CD14-positive monocyte (primary cell): ENCODE data around the gene ADGRE3. TPM values are rescaled to one million over a fixed set of nuclear protein-coding genes. Genes with fewer than 3 reads are reported as not detected.

Experiments
- DNase-seq, 3 donors: peaks; one replicate each; pipeline ENCODE4 v3.0.0-alpha.2; 2011 to 2022
- H2AFZ ChIP-seq: 2 replicates; pipeline ENCODE4 v1.6.0; 2012; ENCODE audit warnings: mild to moderate bottlenecking, low read depth, low read length, inconsistent platforms; ENCODE audit not compliant: insufficient read depth, poor library complexity, severe bottlenecking
- H3K27ac ChIP-seq, 2 donors: 1 replicate in 1 of 2; 2 replicates in 1 of 2; pipeline ENCODE4 v1.5.1; 2012 to 2013; ENCODE audit warnings: low read length in 2 of 2, control low read depth in 1 of 2, inconsistent platforms in 1 of 2, low read depth in 1 of 2, mild to moderate bottlenecking in 1 of 2
- H3K27me3 ChIP-seq, 2 donors: one replicate each; pipeline versions ENCODE4 v1.6.0 to v1.6.1; 2011 to 2013; ENCODE audit warnings: low read length in 2 of 2; ENCODE audit not compliant: control insufficient read depth in 2 of 2, insufficient read depth in 2 of 2
- H3K36me3 ChIP-seq, 2 donors: replicated peaks in 1 of 2; 1 replicate in 1 of 2; 2 replicates in 1 of 2; pipeline versions ENCODE4 v1.5.1 to v1.6.1; 2012 to 2013; ENCODE audit warnings: low read length in 2 of 2, control low read depth in 1 of 2, inconsistent platforms in 1 of 2, mild to moderate bottlenecking in 1 of 2; ENCODE audit not compliant: insufficient read depth in 2 of 2, control insufficient read depth in 1 of 2
- H3K4me1 ChIP-seq, 2 donors: 1 replicate in 1 of 2; 2 replicates in 1 of 2; pipeline versions ENCODE4 v1.5.1 to v1.6.1; 2012 to 2013; ENCODE audit warnings: low read length in 2 of 2, control low read depth in 1 of 2, inconsistent platforms in 1 of 2, mild to moderate bottlenecking in 1 of 2, moderate library complexity in 1 of 2; ENCODE audit not compliant: insufficient read depth in 2 of 2, control insufficient read depth in 1 of 2
- H3K4me2 ChIP-seq: replicated peaks from 2 replicates; pipeline ENCODE3; 2012; ENCODE audit warnings: low read length, moderate library complexity, mild to moderate bottlenecking; ENCODE audit not compliant: poor library complexity, severe bottlenecking; ENCODE audit errors: extremely low read depth
- H3K4me3 ChIP-seq, 3 experiments: fragments of 200-600 bp in 1 of 3; sonication (generic) in 1 of 3; replicated peaks in 1 of 3; 1 replicate in 2 of 3; 2 replicates in 1 of 3; pipeline ENCODE4 v1.5.1; 2011 to 2013; ENCODE audit warnings: low read length in 3 of 3, mild to moderate bottlenecking in 3 of 3, control low read depth in 2 of 3, low read depth in 2 of 3, inconsistent platforms in 1 of 3, moderate library complexity in 1 of 3
- H3K79me2 ChIP-seq: 2 replicates; pipeline ENCODE4 v1.6.0; 2012; ENCODE audit warnings: mild to moderate bottlenecking, control low read depth, inconsistent platforms, low read length, moderate library complexity; ENCODE audit not compliant: insufficient read depth
- H3K9ac ChIP-seq: 2 replicates; pipeline ENCODE4 v1.6.0; 2017; ENCODE audit warnings: low read length, mild to moderate bottlenecking; ENCODE audit not compliant: insufficient read depth, poor library complexity, severe bottlenecking
- H3K9me3 ChIP-seq, 2 donors: replicated peaks in 1 of 2; 1 replicate in 1 of 2; 2 replicates in 1 of 2; pipeline versions ENCODE4 v1.5.1 to v1.6.1; 2012 to 2013; ENCODE audit warnings: low read length in 2 of 2, control low read depth in 1 of 2; ENCODE audit not compliant: control insufficient read depth in 1 of 2, insufficient read depth in 1 of 2
- H4K20me1 ChIP-seq: 2 replicates; pipeline ENCODE4 v1.6.0; 2012; ENCODE audit warnings: mild to moderate bottlenecking, low read length, control low read depth, moderate library complexity; ENCODE audit not compliant: insufficient read depth
- H3K27ac Mint-ChIP-seq, 7 donors: one replicate each; pipeline ENCODE4 v1.8.0; 2020; ENCODE audit warnings: mild to moderate bottlenecking in 7 of 7, mixed read lengths in 7 of 7, moderate library complexity in 6 of 7, inconsistent platforms in 2 of 7
- H3K27me3 Mint-ChIP-seq, 3 donors: one replicate each; pipeline ENCODE4 v1.8.0; 2021 to 2022; ENCODE audit warnings: low read depth in 3 of 3, mild to moderate bottlenecking in 3 of 3, mixed read lengths in 3 of 3, moderate library complexity in 3 of 3, inconsistent platforms in 1 of 3
- H3K36me3 Mint-ChIP-seq, 2 donors: one replicate each; pipeline ENCODE4 v1.8.0; 2020; ENCODE audit warnings: mixed read lengths in 2 of 2, inconsistent platforms in 1 of 2, mild to moderate bottlenecking in 1 of 2
- H3K4me1 Mint-ChIP-seq: one replicate; pipeline ENCODE4 v1.8.0; 2020; ENCODE audit warnings: mild to moderate bottlenecking, mixed read lengths
- H3K4me3 Mint-ChIP-seq, 2 donors: one replicate each; pipeline ENCODE4 v1.8.0; 2020; ENCODE audit warnings: mild to moderate bottlenecking in 2 of 2, mixed read lengths in 2 of 2, moderate library complexity in 1 of 2
- H3K9me3 Mint-ChIP-seq, 7 donors: one replicate each; pipeline ENCODE4 v1.8.0; 2020 to 2022; ENCODE audit warnings: mixed read lengths in 7 of 7, mild to moderate bottlenecking in 6 of 7, moderate library complexity in 6 of 7, inconsistent platforms in 2 of 7
- CTCF ChIP-seq: fragments of 200-600 bp; IDR thresholded peaks from one replicate; pipeline ENCODE4 v1.8.0; 2022; ENCODE audit warnings: antibody characterized with exemption, mild to moderate bottlenecking
- WGBS: methylation state at CpG from one replicate; pipeline ENCODE4 v1.1.5; 2013; ENCODE audit warnings: missing lambda C conversion rate; ENCODE audit not compliant: insufficient coverage; 5-methylcytosine and 5-hydroxymethylcytosine counted together
- intact Hi-C, 2 donors: fragments of 100-400 bp; cut with micrococcal nuclease; formaldehyde crosslinking; loops; one replicate each; pipeline versions ENCODE4 v1.15.0 to v1.15.1; 2023
- polyA plus RNA-seq, 3 donors: library from polyadenylated mRNA; depleted of rRNA in 1 of 3; unstranded in 2 of 3; stranded (reverse) in 1 of 3; fragments of 300-500 nt in 2 of 3; fragments of >200 nt in 1 of 3; fragmentation: Illumina TruSeq in 2 of 3; gene quantifications; 1 replicate in 2 of 3; 2 replicates in 1 of 3; pipeline ENCODE4 v1.2.3, GENCODE V29; 2012 to 2021

The ADGRE3 gene
- polyA plus RNA-seq, 3 donors = 27.3 to 92.0 (median 28.3) TPM

- Mint-ChIP-seq H3K27me3 (no peaks in the 10 kb centered on the region), H3K4me1 (peaks cover 69% of the 10 kb centered on the region), H3K4me3 (peak overlapping the region in 1 of 2 donors; percentile 5), H3K9me3 (peaks cover 0 to 7% (median 3%) of the 10 kb centered on the region in 7 donors), H3K36me3 (peaks cover 16 to 27% of the 10 kb centered on the region in 2 donors), H3K27ac (peak overlapping the region in 3 of 7 donors; percentile 96 to 97 (median 96))
- no peaks in the 10 kb centered on the region for H3K27me3 ChIP-seq
- H3K4me1 ChIP-seq = peaks cover 67 to 73% of the 10 kb centered on the region in 2 donors
- DNase-seq = no peak
- H3K9ac ChIP-seq = no peak overlapping the region
- no peaks in the 10 kb centered on the region for H3K79me2 ChIP-seq
- intact Hi-C loops = loop anchor here (2.0 to 10.0 kb wide), 4 partner anchors 16 to 112 kb away; partner anchors contain the start of gene NDUFB7 (in 1 of the 2)
- H3K4me3 ChIP-seq = peak overlapping the region in 1 of 3 experiments; percentile 72
- peak overlapping the region in 1 of 2 donors; percentile 90 for H3K27ac ChIP-seq
- no peak overlapping the region for H2AFZ ChIP-seq
- H3K9me3 ChIP-seq = peaks cover 0 to 7% of the 10 kb centered on the region in 2 donors
- no CpG with 5 or more reads among the region's 1 CpG for WGBS
- TF ChIP-seq CTCF = no peak
- no peaks in the 10 kb centered on the region for H3K36me3 ChIP-seq
- peak overlapping the region; percentile 76 for H3K4me2 ChIP-seq
- no peaks in the 10 kb centered on the region for H4K20me1 ChIP-seq
Measured at GRCh38 chr19:14673088-14673487, 1.6 kb downstream of the ADGRE3 start.

GRCh38 chr19:14672188-14672872 is 2.3 kb downstream of the ADGRE3 start:
- WGBS = no CpG with 5 or more reads among the region's 3 CpGs
- Mint-ChIP-seq H3K4me1 (peaks cover 72% of the 10 kb centered on the region), H3K9me3 (peaks cover 0 to 7% (median 4%) of the 10 kb centered on the region in 7 donors), H3K4me3 (peak overlapping the region; percentile 18 to 64), H3K36me3 (peaks cover 20 to 35% of the 10 kb centered on the region in 2 donors), H3K27me3 (peaks cover 0 to under 1% (median 0%) of the 10 kb centered on the region in 3 donors), H3K27ac (peak overlapping the region in 3 of 7 donors; percentile 96 to 97 (median 96))
- Histone ChIP-seq H3K4me1 (peaks cover 70 to 78% of the 10 kb centered on the region in 2 donors), H3K36me3 (no peaks in the 10 kb centered on the region), H3K79me2 (no peaks in the 10 kb centered on the region), H3K9me3 (peaks cover 0 to 7% of the 10 kb centered on the region in 2 donors), H3K4me2 (peak overlapping the region; percentile 76), H3K27me3 (no peaks in the 10 kb centered on the region), H2AFZ (no peak overlapping the region), H3K27ac (peak overlapping the region; percentile 71 to 90), H3K4me3 (peak overlapping the region in 1 of 3 experiments; percentile 72), H3K9ac (peak overlapping the region; percentile 30), H4K20me1 (no peaks in the 10 kb centered on the region)
- DNase-seq = peak; percentile 91 to 96 (median 92)
- intact Hi-C loops = loop anchor here (2.0 to 10.0 kb wide), 4 partner anchors 16 to 112 kb away; partner anchors contain the start of gene NDUFB7 (in 1 of the 2)
- no peak for TF ChIP-seq CTCF
